Measurements from ENCODE around the gene UBE3D. TPM values are rescaled to one million over a fixed set of nuclear protein-coding genes. Genes with fewer than 3 reads are reported as not detected.

Gene UBE3D
- total and polyA plus RNA-seq, 2 of the 4 experiments (the other 2 are of a cell fraction) = 3.2 to 6.3 TPM

- no CpG with 5 or more reads among the region's 3 CpGs for WGBS, 2 experiments (ENCODE audit: extremely low coverage in 2 of 2, insufficient read length in 1 of 2)
- H3K79me1 ChIP-seq (ENCODE audit: low read depth in 1 of 2, low read length in 2 of 2) = peaks cover 0 to 2% of the 10 kb centered on the region in 2 experiments; a peak in 1 of 4 replicates
- H3K14ac ChIP-seq (replicated peaks; ENCODE audit: low read depth, low read length) = no peak overlapping the region
- no peak overlapping the region for H2BK15ac ChIP-seq (ENCODE audit: low read depth, low read length)
- no peak overlapping the region for H3K23ac ChIP-seq (ENCODE audit: low read depth, low read length)
- H3K56ac ChIP-seq (ENCODE audit: extremely low read depth, insufficient read depth, low read length) = no peak overlapping the region
- no peak overlapping the region for H3K9ac ChIP-seq (ENCODE audit: low read depth, low read length)
- in situ Hi-C loops (cut with MboI; ENCODE audit: low sequenced_read_pairs) (loop anchor here (25.0 kb wide), 1 partner anchor 691 kb away; the partner anchor contains the start of gene TPBG), intact Hi-C loops (cut with micrococcal nuclease) (loop anchor here (10.0 kb wide), 3 partner anchors 149 to 459 kb away; no protein-coding TSS in a partner anchor), dilution Hi-C loops (cut with HindIII; ENCODE audit: low sequenced_read_pairs, unreplicated experiment) (loop anchor here (25.0 kb wide), 1 partner anchor 459 kb away; the partner anchor contains the start of gene PRSS35)
- no peak overlapping the region for H3K4ac ChIP-seq (ENCODE audit: low read depth, low read length)
- H4K5ac ChIP-seq (ENCODE audit: low read depth, low read length) = no peak overlapping the region
- BruUV-seq (replicated peaks) = no TSS peak
- CTCF ChIA-PET = interaction anchor here (0.6 to 1.8 kb wide), 3 partner anchors 9 to 783 kb away, joined by 5 to 6 read pairs (median 6); no protein-coding TSS in a partner anchor
- H3K9me3 ChIP-seq (ENCODE audit: control insufficient read depth, insufficient read depth, low read length) = no peaks in the 10 kb centered on the region
- H3K18ac ChIP-seq (ENCODE audit: low read depth, low read length) = no peak overlapping the region
- POLR2A ChIA-PET (ENCODE audit: unreplicated experiment) = no interaction called here
- DNase-seq (no peak), ATAC-seq (ENCODE audit: low read depth) (no peak)
- no peaks in the 10 kb centered on the region for H3K9me1 ChIP-seq (ENCODE audit: insufficient read depth, low read length)
- H3K27me3 ChIP-seq (ENCODE audit: control insufficient read depth, insufficient read depth, low read length) = no peaks in the 10 kb centered on the region
- no peak overlapping the region for H2AK5ac ChIP-seq (ENCODE audit: low read depth, low read length)
- H3K4me2 ChIP-seq (ENCODE audit: low read depth, low read length) = no peak overlapping the region
- H3K4me3 ChIP-seq (ENCODE audit: insufficient read depth, low read depth, low read length) = no peak overlapping the region
- H3K4me1 ChIP-seq (ENCODE audit: control insufficient read depth, insufficient read depth, low read length) = no peaks in the 10 kb centered on the region
- H4K20me1 ChIP-seq (ENCODE audit: insufficient read depth, low read length) = no peaks in the 10 kb centered on the region
- no peak for TF ChIP-seq CTCF (conservative IDR thresholded peaks at IDR 0.05; ENCODE audit: low read depth, low read length)
- TF ChIP-seq NFE2L2 (IDR thresholded peaks at IDR 0.05; ENCODE audit: low read depth, low read length) = no peak
- TF ChIP-seq RCOR1 (IDR thresholded peaks at IDR 0.05; ENCODE audit: insufficient replicate concordance, low read length) = no peak
- no peak for TF ChIP-seq POLR2A (IDR thresholded peaks at IDR 0.05; ENCODE audit: low read depth, low read length)
- no peak for TF ChIP-seq MAFK (IDR thresholded peaks at IDR 0.05; ENCODE audit: low read depth, low read length)
- H3K27ac ChIP-seq (ENCODE audit: insufficient read depth, low read length) = no peak overlapping the region
- no peak overlapping the region for H2AK9ac ChIP-seq (replicated peaks; ENCODE audit: low read depth, low read length, poor library complexity)
- H2BK20ac ChIP-seq (ENCODE audit: low read depth, low read length) = no peak overlapping the region
- H3K36me3 ChIP-seq (ENCODE audit: control insufficient read depth, insufficient read depth, low read length) = peaks cover 4% of the 10 kb centered on the region
- H2BK120ac ChIP-seq (ENCODE audit: low read depth, low read length) = no peak overlapping the region
- H4K91ac ChIP-seq (ENCODE audit: insufficient read depth, low read depth, low read length) = no peak overlapping the region
- no peak overlapping the region for H2BK5ac ChIP-seq (ENCODE audit: low read depth, low read length, poor library complexity, severe bottlenecking)
- H4K8ac ChIP-seq (ENCODE audit: low read depth in 2 of 2, low read length in 2 of 2) = no peak overlapping the region
- no peak overlapping the region for H2AFZ ChIP-seq (replicated peaks; ENCODE audit: low read length, poor library complexity)
Measured at GRCh38 chr6:83053678-83054077, 12.0 kb downstream of the UBE3D start.

Data from IMR-90 (cell line).